Measurements from ENCODE around the gene COTL1. TPM values are rescaled to one million over a fixed set of nuclear protein-coding genes. Genes with fewer than 3 reads are reported as not detected.

COTL1 gene
- total RNA-seq, 2 experiments from 2014 or later: 125 to 232 TPM

DNA sequence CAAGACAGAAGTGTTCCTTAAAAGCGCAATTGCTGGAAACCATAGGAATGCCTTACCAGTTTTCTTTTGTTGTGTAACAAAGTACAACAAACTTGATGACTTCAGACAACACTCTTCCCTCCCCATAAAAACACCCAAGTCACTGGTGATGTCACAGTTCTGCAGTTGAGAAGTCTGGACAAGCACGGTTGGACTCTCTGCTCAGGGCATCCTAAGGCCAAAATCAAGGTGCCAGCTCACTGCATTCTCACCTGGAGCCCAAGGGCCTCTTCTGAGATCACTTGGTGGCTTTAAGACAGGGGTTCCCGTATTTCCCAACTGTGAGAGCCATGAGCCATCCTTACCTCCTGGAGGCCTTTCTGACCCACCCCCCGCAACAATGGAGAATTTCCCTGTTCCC is 67.8 kb downstream of the COTL1 start:
- DNase-seq (ENCODE audit: low spot score): no peak
- ChIA-PET POLR2A (no interaction called here), CTCF (ENCODE audit: unreplicated experiment) (no interaction called here)
- Histone ChIP-seq H3K79me2 (ENCODE audit: insufficient read depth, low read depth, low read length) (no peaks in the 10 kb centered on the region), H2AFZ (ENCODE audit: low read length) (no peak overlapping the region), H3K4me2 (ENCODE audit: low read length) (no peak overlapping the region), H3K4me1 (ENCODE audit: insufficient read depth, low read length, poor library complexity, severe bottlenecking) (peaks cover 13% of the 10 kb centered on the region), H3K27ac (ENCODE audit: low read depth, low read length, poor library complexity, severe bottlenecking) (no peak overlapping the region), H3K9me2 (ENCODE audit: insufficient read depth, low read length) (no peaks in the 10 kb centered on the region), H3K9me3 (ENCODE audit: low read length) (no peaks in the 10 kb centered on the region), H3K36me3 (ENCODE audit: insufficient read depth, low read length) (no peaks in the 10 kb centered on the region), H4K20me1 (ENCODE audit: insufficient read depth, low read length) (no peaks in the 10 kb centered on the region), H3K4me3 (ENCODE audit: low read depth, low read length, poor library complexity, severe bottlenecking) (no peak overlapping the region)
- BruUV-seq (replicated peaks): no TSS peak
- no peak for TF ChIP-seq EZH2phosphoT487 (IDR thresholded peaks at IDR 0.05; ENCODE audit: borderline replicate concordance, low read depth, low read length)
- no peak for TF ChIP-seq CTCF (conservative IDR thresholded peaks at IDR 0.05; ENCODE audit: low read length)
- intact Hi-C loops (cut with micrococcal nuclease; ENCODE audit: unreplicated experiment): no loop called here

DNA sequence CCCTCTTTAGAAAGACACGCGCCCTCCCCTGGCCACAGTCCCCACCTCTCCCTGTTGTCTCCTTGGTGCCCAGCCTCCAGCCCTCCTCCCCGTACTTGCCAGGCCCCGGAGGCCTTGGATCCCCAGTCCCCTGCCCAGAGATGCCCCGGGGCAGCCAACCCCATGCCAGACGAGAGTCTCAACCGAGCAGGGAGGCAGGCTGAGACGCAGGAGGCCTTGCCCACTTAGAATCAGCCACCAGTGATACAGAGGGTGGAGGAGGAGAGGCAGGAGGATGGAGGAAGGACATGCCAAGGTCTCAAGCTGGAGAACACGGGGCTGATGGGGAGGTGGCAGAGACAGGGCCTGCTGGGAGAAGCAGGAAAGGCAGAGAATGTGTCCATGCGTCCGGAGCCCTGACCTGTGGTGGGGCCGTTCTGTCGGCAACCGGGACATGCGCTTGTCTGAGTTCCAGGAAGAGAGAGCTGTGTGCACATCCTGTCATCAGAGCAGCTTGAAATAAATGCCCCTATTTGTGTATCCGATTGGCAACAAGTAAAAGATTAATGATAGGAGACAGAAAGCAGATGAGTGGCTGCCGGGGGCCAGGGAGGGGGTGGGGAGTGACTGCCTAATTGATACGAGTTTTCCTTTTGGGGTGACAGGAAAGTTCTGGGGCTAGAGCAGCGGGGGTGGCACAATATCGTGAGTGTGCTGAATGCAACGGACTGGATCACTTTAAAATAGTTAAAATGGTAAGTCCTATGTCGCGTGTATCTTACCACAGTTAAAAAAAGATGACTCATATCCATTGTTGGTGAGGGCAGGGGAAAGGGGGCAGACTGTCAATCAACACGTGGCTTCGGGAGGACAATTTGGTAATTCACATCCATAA is 68.7 kb downstream of the COTL1 start:
- DNase-seq (ENCODE audit: low spot score): no peak
- Histone ChIP-seq H3K9me3 (ENCODE audit: low read length) (no peaks in the 10 kb centered on the region), H3K4me1 (ENCODE audit: insufficient read depth, low read length, poor library complexity, severe bottlenecking) (peaks cover 12% of the 10 kb centered on the region), H3K9me2 (ENCODE audit: insufficient read depth, low read length) (no peaks in the 10 kb centered on the region), H3K79me2 (ENCODE audit: insufficient read depth, low read depth, low read length) (no peaks in the 10 kb centered on the region), H3K4me2 (ENCODE audit: low read length) (no peak overlapping the region), H3K36me3 (ENCODE audit: insufficient read depth, low read length) (no peaks in the 10 kb centered on the region), H4K20me1 (ENCODE audit: insufficient read depth, low read length) (no peaks in the 10 kb centered on the region), H3K27ac (ENCODE audit: low read depth, low read length, poor library complexity, severe bottlenecking) (no peak overlapping the region), H3K4me3 (ENCODE audit: low read depth, low read length, poor library complexity, severe bottlenecking) (no peak overlapping the region), H2AFZ (ENCODE audit: low read length) (no peak overlapping the region)
- BruUV-seq (replicated peaks): no TSS peak
- TF ChIP-seq EZH2phosphoT487 (IDR thresholded peaks at IDR 0.05; ENCODE audit: borderline replicate concordance, low read depth, low read length) (no peak), CTCF (conservative IDR thresholded peaks at IDR 0.05; ENCODE audit: low read length) (no peak)
- POLR2A ChIA-PET: no interaction called here
- intact Hi-C loops (cut with micrococcal nuclease; ENCODE audit: unreplicated experiment): no loop called here
- CTCF ChIA-PET (ENCODE audit: unreplicated experiment): no interaction called here

- POLR2A ChIA-PET: interaction anchor here (0.7 kb wide), 1 partner anchor 10 kb away, joined by 4 read pairs; no protein-coding TSS in a partner anchor
- TF ChIP-seq CTCF (conservative IDR thresholded peaks at IDR 0.05; ENCODE audit: low read length) (no peak), EZH2phosphoT487 (IDR thresholded peaks at IDR 0.05; ENCODE audit: borderline replicate concordance, low read depth, low read length) (no peak)
- H3K79me2 ChIP-seq (ENCODE audit: insufficient read depth, low read depth, low read length): no peaks in the 10 kb centered on the region
- H3K4me2 ChIP-seq (ENCODE audit: low read length): no peak overlapping the region
- no peak overlapping the region for H3K4me3 ChIP-seq (ENCODE audit: low read depth, low read length, poor library complexity, severe bottlenecking)
- H2AFZ ChIP-seq (ENCODE audit: low read length): no peak overlapping the region
- DNase-seq (ENCODE audit: low spot score): no peak
- BruUV-seq (replicated peaks): no TSS peak
- no peaks in the 10 kb centered on the region for H3K9me2 ChIP-seq (ENCODE audit: insufficient read depth, low read length)
- H3K36me3 ChIP-seq (ENCODE audit: insufficient read depth, low read length): no peaks in the 10 kb centered on the region
- no peaks in the 10 kb centered on the region for H3K9me3 ChIP-seq (ENCODE audit: low read length)
- H3K4me1 ChIP-seq (ENCODE audit: insufficient read depth, low read length, poor library complexity, severe bottlenecking): peaks cover 7% of the 10 kb centered on the region
- intact Hi-C loops (cut with micrococcal nuclease; ENCODE audit: unreplicated experiment): no loop called here
- CTCF ChIA-PET (ENCODE audit: unreplicated experiment): no interaction called here
- H4K20me1 ChIP-seq (ENCODE audit: insufficient read depth, low read length): no peaks in the 10 kb centered on the region
- H3K27ac ChIP-seq (ENCODE audit: low read depth, low read length, poor library complexity, severe bottlenecking): no peak overlapping the region
These were observed 69.4 kb downstream of the COTL1 start for GRCh38 chr16:84548508-84548907.

Data from OCI-LY7 (cell line).